Measurements from ENCODE around the gene SHANK1. TPM values are rescaled to one million over a fixed set of nuclear protein-coding genes. Genes with fewer than 3 reads are reported as not detected.

The SHANK1 gene
- total and polyA plus RNA-seq, 2 of the 4 experiments (the other 2 are of a cell fraction), result 6.1 to 6.7 TPM

GRCh38 chr19:50657222-50657669 lies 62.4 kb downstream of the SHANK1 start:
- H4K8ac ChIP-seq (ENCODE audit: low read depth in 2 of 2, low read length in 2 of 2), result peak overlapping the region in 1 of 2 experiments; percentile 89; a peak in 2 of 4 replicates
- no peak overlapping the region for H2AFZ ChIP-seq (replicated peaks; ENCODE audit: low read length, poor library complexity)
- WGBS, 2 experiments (ENCODE audit: extremely low coverage in 2 of 2, insufficient read length in 1 of 2), result 83% methylated on average over 1 of the region's 6 CpGs; no CpG with 5 or more reads in 1 of the 2 experiments
- no peak overlapping the region for H3K18ac ChIP-seq (ENCODE audit: low read depth, low read length)
- POLR2A ChIA-PET (ENCODE audit: unreplicated experiment), result no interaction called here
- H4K20me1 ChIP-seq (ENCODE audit: insufficient read depth, low read length), result no peaks in the 10 kb centered on the region; the same call in 1 of the 2 replicates
- intact Hi-C loops (cut with micrococcal nuclease), result no loop called here
- CTCF ChIA-PET, result no interaction called here
- no peak overlapping the region for H2BK120ac ChIP-seq (ENCODE audit: low read depth, low read length)
- H2AK5ac ChIP-seq (ENCODE audit: low read depth, low read length), result no peak overlapping the region
- dilution Hi-C loops (cut with HindIII; ENCODE audit: low sequenced_read_pairs, unreplicated experiment), result no loop called here
- TF ChIP-seq SMC3 (IDR thresholded peaks at IDR 0.05; ENCODE audit: low read depth, low read length) (no peak), CHD1 (IDR thresholded peaks at IDR 0.05; ENCODE audit: low read depth, low read length) (no peak), RAD21 (IDR thresholded peaks at IDR 0.05; ENCODE audit: low read length) (no peak), MXI1 (IDR thresholded peaks at IDR 0.05; ENCODE audit: borderline replicate concordance, low read depth, low read length) (no peak), USF2 (IDR thresholded peaks at IDR 0.05; ENCODE audit: low read depth, low read length) (peak; percentile 21; the same call in 1 of the 2 replicates), NFE2L2 (IDR thresholded peaks at IDR 0.05; ENCODE audit: low read depth, low read length) (no peak), MAZ (IDR thresholded peaks at IDR 0.05; ENCODE audit: borderline replicate concordance, low read depth, low read length) (no peak)
- H3K14ac ChIP-seq (replicated peaks; ENCODE audit: low read depth, low read length), result no peak overlapping the region
- H2BK20ac ChIP-seq (ENCODE audit: low read depth, low read length), result no peak overlapping the region
- no peak overlapping the region for H3K27ac ChIP-seq (ENCODE audit: insufficient read depth, low read length)
- no peak overlapping the region for H4K5ac ChIP-seq (ENCODE audit: low read depth, low read length)
- no peak overlapping the region for H2AK9ac ChIP-seq (replicated peaks; ENCODE audit: low read depth, low read length, poor library complexity)
- no peaks in the 10 kb centered on the region for H3K36me3 ChIP-seq (ENCODE audit: control insufficient read depth, insufficient read depth, low read length)
- H3K27me3 ChIP-seq (ENCODE audit: control insufficient read depth, insufficient read depth, low read length), result peaks cover 13% of the 10 kb centered on the region
- peaks cover 5% of the 10 kb centered on the region; the same call in 1 of the 2 replicates for H3K9me1 ChIP-seq (ENCODE audit: insufficient read depth, low read length)
- peaks cover 2% of the 10 kb centered on the region; the same call in 1 of the 2 replicates for H3K4me1 ChIP-seq (ENCODE audit: control insufficient read depth, insufficient read depth, low read length)
- no TSS peak for BruUV-seq (replicated peaks)
- H3K4me2 ChIP-seq (ENCODE audit: low read depth, low read length), result no peak overlapping the region
- H3K9ac ChIP-seq (ENCODE audit: low read depth, low read length), result no peak overlapping the region
- no peak overlapping the region for H3K4me3 ChIP-seq (ENCODE audit: insufficient read depth, low read depth, low read length)
- no peak overlapping the region; the same call in 1 of the 2 replicates for H4K91ac ChIP-seq (ENCODE audit: insufficient read depth, low read depth, low read length)
- H2BK15ac ChIP-seq (ENCODE audit: low read depth, low read length), result no peak overlapping the region
- in situ Hi-C loops (cut with MboI; ENCODE audit: low sequenced_read_pairs), result no loop called here
- H2BK5ac ChIP-seq (ENCODE audit: low read depth, low read length, poor library complexity, severe bottlenecking), result no peak overlapping the region
- no peak overlapping the region for H3K4ac ChIP-seq (ENCODE audit: low read depth, low read length)
- no peaks in the 10 kb centered on the region for H3K79me1 ChIP-seq (ENCODE audit: low read depth in 1 of 2, low read length in 2 of 2)
- H3K23ac ChIP-seq (ENCODE audit: low read depth, low read length), result no peak overlapping the region
- DNase-seq (no peak), ATAC-seq (ENCODE audit: low read depth) (no peak)
- no peaks in the 10 kb centered on the region for H3K9me3 ChIP-seq (ENCODE audit: control insufficient read depth, insufficient read depth, low read length)
- H3K56ac ChIP-seq (ENCODE audit: extremely low read depth, insufficient read depth, low read length), result no peak overlapping the region
